Measurements from ENCODE around the gene ATP10B.

The ATP10B gene

DNA sequence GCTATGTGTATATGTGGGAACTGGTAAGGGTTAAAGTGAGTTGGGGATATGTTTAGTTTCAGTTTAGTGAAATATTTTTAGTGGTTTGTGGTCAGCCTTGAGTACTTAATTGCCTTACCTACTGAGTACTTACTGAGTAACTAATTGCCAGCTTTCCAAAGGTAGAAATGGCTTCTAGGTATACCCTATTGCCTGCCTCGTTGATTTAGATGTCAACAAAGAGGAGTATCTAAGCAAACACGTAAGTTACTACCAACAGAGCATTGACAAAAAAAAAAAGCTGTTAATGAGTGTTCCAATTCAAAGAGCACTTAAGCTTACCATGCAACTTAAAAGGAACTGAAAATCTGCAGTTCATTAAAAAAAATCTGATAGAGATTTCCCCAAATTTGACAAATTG is 8.8 kb downstream of the ATP10B start (continued):
- TF ChIP-seq, protein P1, sequence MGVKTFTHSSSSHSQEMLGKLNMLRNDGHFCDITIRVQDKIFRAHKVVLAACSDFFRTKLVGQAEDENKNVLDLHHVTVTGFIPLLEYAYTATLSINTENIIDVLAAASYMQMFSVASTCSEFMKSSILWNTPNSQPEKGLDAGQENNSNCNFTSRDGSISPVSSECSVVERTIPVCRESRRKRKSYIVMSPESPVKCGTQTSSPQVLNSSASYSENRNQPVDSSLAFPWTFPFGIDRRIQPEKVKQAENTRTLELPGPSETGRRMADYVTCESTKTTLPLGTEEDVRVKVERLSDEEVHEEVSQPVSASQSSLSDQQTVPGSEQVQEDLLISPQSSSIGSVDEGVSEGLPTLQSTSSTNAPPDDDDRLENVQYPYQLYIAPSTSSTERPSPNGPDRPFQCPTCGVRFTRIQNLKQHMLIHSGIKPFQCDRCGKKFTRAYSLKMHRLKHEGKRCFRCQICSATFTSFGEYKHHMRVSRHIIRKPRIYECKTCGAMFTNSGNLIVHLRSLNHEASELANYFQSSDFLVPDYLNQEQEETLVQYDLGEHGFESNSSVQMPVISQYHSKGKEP (tag by site-specific recombination; IDR thresholded peaks at IDR 0.05): no peak
- TF ChIP-seq, protein P2, sequence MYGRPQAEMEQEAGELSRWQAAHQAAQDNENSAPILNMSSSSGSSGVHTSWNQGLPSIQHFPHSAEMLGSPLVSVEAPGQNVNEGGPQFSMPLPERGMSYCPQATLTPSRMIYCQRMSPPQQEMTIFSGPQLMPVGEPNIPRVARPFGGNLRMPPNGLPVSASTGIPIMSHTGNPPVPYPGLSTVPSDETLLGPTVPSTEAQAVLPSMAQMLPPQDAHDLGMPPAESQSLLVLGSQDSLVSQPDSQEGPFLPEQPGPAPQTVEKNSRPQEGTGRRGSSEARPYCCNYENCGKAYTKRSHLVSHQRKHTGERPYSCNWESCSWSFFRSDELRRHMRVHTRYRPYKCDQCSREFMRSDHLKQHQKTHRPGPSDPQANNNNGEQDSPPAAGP (tag by site-specific recombination; IDR thresholded peaks at IDR 0.05): no peak
- TF ChIP-seq ZNF266 (tag by site-specific recombination; IDR thresholded peaks at IDR 0.05; ENCODE audit: low read depth): no peak
- TF ChIP-seq ZNF140 (tag by site-specific recombination; IDR thresholded peaks at IDR 0.05): no peak
- TF ChIP-seq, protein P3, sequence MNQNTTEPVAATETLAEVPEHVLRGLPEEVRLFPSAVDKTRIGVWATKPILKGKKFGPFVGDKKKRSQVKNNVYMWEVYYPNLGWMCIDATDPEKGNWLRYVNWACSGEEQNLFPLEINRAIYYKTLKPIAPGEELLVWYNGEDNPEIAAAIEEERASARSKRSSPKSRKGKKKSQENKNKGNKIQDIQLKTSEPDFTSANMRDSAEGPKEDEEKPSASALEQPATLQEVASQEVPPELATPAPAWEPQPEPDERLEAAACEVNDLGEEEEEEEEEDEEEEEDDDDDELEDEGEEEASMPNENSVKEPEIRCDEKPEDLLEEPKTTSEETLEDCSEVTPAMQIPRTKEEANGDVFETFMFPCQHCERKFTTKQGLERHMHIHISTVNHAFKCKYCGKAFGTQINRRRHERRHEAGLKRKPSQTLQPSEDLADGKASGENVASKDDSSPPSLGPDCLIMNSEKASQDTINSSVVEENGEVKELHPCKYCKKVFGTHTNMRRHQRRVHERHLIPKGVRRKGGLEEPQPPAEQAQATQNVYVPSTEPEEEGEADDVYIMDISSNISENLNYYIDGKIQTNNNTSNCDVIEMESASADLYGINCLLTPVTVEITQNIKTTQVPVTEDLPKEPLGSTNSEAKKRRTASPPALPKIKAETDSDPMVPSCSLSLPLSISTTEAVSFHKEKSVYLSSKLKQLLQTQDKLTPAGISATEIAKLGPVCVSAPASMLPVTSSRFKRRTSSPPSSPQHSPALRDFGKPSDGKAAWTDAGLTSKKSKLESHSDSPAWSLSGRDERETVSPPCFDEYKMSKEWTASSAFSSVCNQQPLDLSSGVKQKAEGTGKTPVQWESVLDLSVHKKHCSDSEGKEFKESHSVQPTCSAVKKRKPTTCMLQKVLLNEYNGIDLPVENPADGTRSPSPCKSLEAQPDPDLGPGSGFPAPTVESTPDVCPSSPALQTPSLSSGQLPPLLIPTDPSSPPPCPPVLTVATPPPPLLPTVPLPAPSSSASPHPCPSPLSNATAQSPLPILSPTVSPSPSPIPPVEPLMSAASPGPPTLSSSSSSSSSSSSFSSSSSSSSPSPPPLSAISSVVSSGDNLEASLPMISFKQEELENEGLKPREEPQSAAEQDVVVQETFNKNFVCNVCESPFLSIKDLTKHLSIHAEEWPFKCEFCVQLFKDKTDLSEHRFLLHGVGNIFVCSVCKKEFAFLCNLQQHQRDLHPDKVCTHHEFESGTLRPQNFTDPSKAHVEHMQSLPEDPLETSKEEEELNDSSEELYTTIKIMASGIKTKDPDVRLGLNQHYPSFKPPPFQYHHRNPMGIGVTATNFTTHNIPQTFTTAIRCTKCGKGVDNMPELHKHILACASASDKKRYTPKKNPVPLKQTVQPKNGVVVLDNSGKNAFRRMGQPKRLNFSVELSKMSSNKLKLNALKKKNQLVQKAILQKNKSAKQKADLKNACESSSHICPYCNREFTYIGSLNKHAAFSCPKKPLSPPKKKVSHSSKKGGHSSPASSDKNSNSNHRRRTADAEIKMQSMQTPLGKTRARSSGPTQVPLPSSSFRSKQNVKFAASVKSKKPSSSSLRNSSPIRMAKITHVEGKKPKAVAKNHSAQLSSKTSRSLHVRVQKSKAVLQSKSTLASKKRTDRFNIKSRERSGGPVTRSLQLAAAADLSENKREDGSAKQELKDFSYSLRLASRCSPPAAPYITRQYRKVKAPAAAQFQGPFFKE (tag by site-specific recombination; IDR thresholded peaks at IDR 0.05; ENCODE audit: borderline replicate concordance): no peak
- TF ChIP-seq ZNF37A (tag by site-specific recombination; IDR thresholded peaks at IDR 0.05): no peak

DNA sequence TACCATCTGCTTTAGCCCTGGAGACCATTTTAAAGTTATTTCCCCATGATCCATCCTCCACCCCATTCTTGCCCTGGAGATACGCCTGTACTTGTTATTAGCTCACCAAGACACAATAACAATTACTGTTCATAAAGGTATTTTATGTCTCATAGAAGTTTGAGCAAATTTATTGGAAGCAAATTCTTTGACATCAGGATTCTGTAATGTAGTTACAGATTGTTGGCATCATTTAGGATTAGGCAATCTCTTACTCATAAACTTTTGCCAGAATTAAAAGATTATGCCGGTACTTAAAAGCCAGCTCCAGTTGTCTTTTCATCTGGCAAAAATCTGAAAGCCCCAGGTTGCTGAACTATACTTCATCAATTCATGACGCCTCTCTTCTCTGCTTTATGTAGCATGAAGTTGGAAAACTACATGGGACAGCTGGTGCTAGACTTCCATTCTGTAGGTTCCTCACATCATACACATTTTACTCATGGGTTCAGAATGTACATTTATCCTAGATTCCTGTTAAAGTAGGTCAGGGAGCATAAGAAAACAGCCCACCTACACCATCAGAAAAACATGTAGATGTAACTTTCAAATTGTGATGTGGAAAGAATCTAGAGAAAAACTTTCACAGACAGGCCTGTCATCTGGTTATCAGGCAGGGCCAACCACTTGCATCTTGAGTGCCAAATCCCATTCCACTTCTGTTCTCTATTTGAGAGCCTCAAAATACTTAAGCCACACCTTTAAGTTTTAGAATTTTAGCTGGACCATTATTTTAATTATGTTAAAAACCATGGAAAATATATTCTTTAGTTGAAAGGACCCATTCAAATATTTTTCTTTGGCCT is 14.0 kb downstream of the ATP10B start:
- ChIA-PET POLR2A (no interaction called here), CTCF (no interaction called here)
- TF ChIP-seq KLF1 (tag by site-specific recombination; IDR thresholded peaks at IDR 0.05) (no peak), ZFP41 (tag by site-specific recombination; IDR thresholded peaks at IDR 0.05; ENCODE audit: borderline replicate concordance) (no peak), ZNF335 (tag by site-specific recombination; conservative IDR thresholded peaks at IDR 0.05) (no peak), ZXDB (tag by site-specific recombination; IDR thresholded peaks at IDR 0.05) (no peak), ZNF747 (tag by site-specific recombination; IDR thresholded peaks at IDR 0.05) (no peak), ZNF514 (tag by site-specific recombination; IDR thresholded peaks at IDR 0.05) (no peak)
- TF ChIP-seq, protein P4, sequence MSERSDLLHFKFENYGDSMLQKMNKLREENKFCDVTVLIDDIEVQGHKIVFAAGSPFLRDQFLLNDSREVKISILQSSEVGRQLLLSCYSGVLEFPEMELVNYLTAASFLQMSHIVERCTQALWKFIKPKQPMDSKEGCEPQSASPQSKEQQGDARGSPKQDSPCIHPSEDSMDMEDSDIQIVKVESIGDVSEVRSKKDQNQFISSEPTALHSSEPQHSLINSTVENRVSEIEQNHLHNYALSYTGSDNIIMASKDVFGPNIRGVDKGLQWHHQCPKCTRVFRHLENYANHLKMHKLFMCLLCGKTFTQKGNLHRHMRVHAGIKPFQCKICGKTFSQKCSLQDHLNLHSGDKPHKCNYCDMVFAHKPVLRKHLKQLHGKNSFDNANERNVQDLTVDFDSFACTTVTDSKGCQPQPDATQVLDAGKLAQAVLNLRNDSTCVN (tag by site-specific recombination; optimal IDR thresholded peaks at IDR 0.05): no peak
- TF ChIP-seq, protein P5, sequence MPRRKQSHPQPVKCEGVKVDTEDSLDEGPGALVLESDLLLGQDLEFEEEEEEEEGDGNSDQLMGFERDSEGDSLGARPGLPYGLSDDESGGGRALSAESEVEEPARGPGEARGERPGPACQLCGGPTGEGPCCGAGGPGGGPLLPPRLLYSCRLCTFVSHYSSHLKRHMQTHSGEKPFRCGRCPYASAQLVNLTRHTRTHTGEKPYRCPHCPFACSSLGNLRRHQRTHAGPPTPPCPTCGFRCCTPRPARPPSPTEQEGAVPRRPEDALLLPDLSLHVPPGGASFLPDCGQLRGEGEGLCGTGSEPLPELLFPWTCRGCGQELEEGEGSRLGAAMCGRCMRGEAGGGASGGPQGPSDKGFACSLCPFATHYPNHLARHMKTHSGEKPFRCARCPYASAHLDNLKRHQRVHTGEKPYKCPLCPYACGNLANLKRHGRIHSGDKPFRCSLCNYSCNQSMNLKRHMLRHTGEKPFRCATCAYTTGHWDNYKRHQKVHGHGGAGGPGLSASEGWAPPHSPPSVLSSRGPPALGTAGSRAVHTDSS (tag by site-specific recombination; IDR thresholded peaks at IDR 0.05): no peak

More for the DNA sequence above, 14.0 kb downstream of the ATP10B start:
- Histone ChIP-seq H3K4me1 (ENCODE audit: control insufficient read depth, insufficient read depth, low read length) (no peaks in the 10 kb centered on the region), H3K36me3 (ENCODE audit: control insufficient read depth in 2 of 2, insufficient read depth in 1 of 2, low read length in 2 of 2) (no peaks in the 10 kb centered on the region), H3K27ac (ENCODE audit: extremely low read depth, low read depth, low read length) (no peak overlapping the region), H3K4me3 (ENCODE audit: low read depth, low read length) (no peak overlapping the region), H3K9me3 (ENCODE audit: control insufficient read depth, insufficient read depth, low read depth, low read length) (no peaks in the 10 kb centered on the region)

Measured in HEK293 (cell line).